ENCODE data around the gene B4GALNT4. TPM values are rescaled to one million over a fixed set of nuclear protein-coding genes. Genes with fewer than 3 reads are reported as not detected.
"Not testable (repeated sequence)": the region's sequence is repeated elsewhere in the genome, so short reads cannot be mapped to it uniquely, and the experiment has no call there.

B4GALNT4 gene
- polyA plus RNA-seq, 3 donors: 64.8 to 99.5 (median 72.8) TPM

DNA sequence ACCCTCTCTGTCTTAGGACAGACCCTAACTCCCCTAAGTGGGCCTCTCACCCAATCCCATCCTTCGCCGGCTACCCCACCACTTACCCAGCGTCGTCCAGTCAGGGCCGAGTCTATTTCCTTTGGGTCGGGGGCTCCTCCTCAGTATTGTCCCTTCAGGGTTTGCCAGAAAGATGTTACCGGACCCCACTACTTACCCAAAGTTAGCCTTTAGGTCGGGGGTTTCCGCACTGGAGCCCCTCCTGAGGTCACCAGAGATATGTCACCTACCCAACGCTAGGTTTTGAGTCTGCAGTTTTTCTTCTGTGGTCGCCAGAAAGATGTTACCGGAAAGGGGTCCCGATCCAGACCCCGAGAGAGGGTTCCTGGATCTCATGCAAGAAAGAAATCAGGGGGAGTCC lies 17.9 kb upstream of the B4GALNT4 start:
- no peak for DNase-seq (ENCODE audit: extremely low read depth in 1 of 11, low read depth in 9 of 11, low spot score in 4 of 11)

GRCh38 chr11:352456-353031 lies 16.8 kb upstream of the B4GALNT4 start:
- no peak for DNase-seq (ENCODE audit: extremely low read depth in 1 of 11, low read depth in 9 of 11, low spot score in 4 of 11)

DNA sequence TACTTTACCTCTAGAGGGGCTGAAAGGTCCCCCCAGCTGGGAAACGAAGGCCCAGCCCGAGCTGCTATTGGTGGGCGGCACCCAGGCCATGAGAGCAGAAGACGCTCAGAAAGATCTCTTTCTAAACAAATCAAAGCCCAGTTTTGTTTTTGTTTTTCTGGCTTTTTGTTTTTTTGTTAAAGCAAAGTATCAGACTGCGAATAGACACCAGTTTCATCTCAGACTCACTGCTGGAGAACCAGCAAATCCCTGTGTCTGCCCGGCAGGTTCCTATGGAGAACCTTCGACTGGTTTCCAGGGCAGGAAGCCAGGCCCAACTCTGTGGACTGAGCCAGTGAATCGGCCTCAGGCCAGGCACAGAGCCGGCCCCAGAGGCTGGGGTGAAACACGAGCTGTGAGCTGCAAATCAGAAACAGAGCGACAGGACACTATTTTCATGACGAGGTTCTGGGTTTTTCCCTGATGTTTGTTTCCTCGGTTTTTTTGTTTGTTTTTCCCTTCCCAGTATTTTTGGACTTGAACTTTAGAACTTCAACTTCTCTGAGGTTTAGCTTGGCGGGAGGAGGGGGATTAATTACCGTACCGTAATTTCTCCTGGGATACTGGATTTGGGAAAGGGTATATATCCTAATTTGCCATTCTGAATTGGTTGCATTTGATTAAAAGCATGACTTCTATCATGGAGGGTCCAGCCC lies 16.0 kb upstream of the B4GALNT4 start:
- DNase-seq (ENCODE audit: extremely low read depth in 1 of 11, low read depth in 9 of 11, low spot score in 4 of 11): peak in 5 of 11 donors; percentile 58 to 80 (median 70)

DNA sequence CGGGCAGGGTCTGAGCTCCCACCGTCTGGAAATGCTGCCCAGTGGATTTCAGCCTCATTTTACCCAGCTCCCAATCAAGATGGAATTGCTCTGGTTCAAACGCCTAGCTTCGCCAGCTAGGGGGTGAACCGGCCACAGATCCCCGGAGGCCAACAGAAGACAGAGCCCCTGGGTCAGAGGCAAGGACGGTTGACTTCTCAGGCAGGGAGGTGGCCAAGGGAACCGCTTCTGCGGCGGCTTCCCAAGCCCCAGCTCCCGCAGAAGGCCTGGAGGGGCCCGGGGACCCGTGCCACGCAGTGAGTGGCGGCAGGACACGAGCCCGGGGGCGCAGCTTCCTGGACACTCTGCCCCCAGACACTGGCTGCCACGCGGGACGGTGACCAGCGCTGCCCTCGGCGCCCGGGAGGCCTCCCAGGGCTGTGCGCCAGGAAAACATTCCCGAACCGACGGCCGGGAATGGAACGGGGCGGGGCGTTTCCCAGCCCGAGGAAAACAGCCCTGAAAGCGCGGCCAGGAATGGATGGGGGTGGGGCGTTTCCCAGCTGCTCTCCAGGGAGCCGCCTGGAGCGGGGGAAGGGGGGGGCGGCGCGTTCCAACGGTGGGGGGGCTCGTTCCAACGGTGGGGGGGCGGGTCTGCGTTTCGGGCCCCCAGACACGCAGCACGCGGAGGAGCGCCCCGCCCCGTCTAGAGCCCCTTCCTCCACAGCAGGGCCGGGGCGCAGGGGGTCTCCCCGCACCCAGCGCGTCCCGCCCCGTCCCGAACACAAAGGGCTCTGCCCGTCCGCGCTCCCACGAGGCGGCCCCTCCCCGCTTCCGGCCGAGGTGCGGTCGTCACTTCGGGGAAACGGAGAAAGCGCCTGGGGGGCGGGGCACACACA lies 13.5 kb upstream of the B4GALNT4 start:
- DNase-seq (ENCODE audit: extremely low read depth in 1 of 11, low read depth in 9 of 11, low spot score in 4 of 11): peak; percentile 79 to 93 (median 89)

- no peak for DNase-seq (ENCODE audit: extremely low read depth in 1 of 11, low read depth in 9 of 11, low spot score in 4 of 11)
These were observed 12.7 kb upstream of the B4GALNT4 start for GRCh38 chr11:356610-357009.

GRCh38 chr11:357582-357981 lies 11.7 kb upstream of the B4GALNT4 start:
- DNase-seq (ENCODE audit: extremely low read depth in 1 of 11, low read depth in 9 of 11, low spot score in 4 of 11): no peak

GRCh38 chr11:358129-358800 lies 11.0 kb upstream of the B4GALNT4 start:
- no peak for DNase-seq (ENCODE audit: extremely low read depth in 1 of 11, low read depth in 9 of 11, low spot score in 4 of 11)

DNA sequence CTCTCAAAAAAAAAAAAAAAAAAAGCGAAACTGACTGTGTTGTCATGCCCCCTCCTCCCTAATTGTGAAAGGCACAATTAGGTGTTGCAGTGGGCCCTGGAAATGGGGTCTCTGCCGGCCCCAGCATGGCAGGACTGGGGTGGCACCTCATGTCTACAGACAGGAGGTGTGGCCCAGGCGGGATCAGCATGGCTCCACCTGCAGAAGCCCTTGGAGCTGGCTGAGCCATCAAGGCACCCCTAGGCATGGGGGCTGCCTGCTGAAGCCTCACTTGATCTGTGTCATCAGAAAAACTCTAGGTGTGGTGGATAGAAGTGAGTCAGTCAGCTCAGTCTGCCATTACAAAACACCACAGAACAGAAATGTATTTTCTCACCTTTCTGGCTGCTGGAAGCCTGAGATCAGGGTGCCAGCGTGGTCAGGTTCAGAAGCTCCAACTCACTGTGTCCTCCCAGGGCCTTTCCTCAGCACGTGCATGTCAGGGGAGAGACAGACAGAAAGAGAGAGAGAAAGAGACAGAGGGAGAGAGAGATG lies 10.1 kb upstream of the B4GALNT4 start:
- DNase-seq (ENCODE audit: extremely low read depth in 1 of 11, low read depth in 9 of 11, low spot score in 4 of 11): no peak

DNA sequence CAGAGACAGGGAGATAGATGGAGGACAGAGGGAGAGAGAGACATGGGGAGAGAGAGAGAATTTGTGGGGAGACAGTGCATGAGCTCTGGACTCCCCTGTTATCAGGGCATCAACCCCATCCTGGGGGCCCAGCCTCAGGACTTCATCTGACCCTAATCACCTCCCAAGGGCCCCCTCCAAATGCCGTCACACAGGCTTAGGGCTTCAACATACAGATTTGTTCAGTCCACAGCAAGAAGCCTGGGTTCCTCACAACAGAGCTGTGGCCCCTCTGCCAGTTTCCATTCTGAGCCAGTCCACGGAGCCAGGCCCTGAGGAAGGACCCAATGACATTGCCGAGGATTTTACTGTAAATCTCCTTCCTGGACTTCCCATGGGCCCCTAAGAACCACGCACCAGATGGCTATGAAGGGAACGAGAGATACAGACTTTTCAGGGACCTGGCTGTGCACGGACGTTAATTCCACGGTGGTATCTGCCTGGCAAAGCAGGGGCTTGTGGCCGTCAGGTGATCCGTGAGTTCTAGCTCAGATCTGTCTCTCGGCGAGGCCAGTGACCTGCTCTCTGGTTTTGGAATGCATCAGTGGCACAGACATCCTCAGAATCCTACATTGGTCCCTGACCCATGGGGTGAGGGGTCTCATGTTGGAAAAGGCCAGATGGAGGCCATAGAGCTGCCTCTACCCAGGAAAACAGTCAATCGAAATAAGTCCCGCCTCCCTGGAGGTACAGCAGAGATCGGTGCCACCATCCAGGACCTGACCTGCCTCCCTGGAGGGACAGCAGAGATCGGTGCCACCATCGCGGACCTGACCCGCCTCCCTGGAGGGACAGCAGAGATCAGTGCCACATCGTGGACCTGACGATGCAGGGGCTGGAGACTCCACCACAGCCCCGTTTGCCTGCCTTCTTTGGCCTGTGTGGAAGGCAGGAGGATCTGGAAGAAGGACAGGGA lies 8.7 kb upstream of the B4GALNT4 start:
- no peak for DNase-seq (ENCODE audit: extremely low read depth in 1 of 11, low read depth in 9 of 11, low spot score in 4 of 11)

GRCh38 chr11:362642-363442 lies 6.5 kb upstream of the B4GALNT4 start:
- DNase-seq (ENCODE audit: extremely low read depth in 1 of 11, low read depth in 9 of 11, low spot score in 4 of 11): no peak

DNA sequence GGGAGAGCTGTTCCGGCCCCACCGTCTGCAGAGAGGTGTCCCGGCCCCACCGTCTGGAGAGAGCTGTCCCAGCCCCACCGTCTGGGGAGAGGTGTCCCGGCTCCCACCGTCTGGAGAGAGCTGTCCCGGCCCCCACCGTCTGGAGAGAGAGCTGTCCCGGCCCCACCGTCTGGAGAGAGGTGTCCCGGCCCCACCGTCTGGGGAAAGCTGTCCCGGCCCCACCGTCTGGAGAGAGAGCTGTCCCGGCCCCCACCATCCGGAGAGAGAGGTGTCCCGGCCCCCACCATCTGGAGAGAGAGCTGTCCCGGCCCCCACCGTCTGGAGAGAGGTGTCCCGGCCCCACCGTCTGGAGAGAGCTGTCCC lies 5.9 kb upstream of the B4GALNT4 start:
- not testable (repeated sequence) for DNase-seq (ENCODE audit: extremely low read depth in 1 of 11, low read depth in 9 of 11, low spot score in 4 of 11)

- no peak for DNase-seq (ENCODE audit: extremely low read depth in 1 of 11, low read depth in 9 of 11, low spot score in 4 of 11)
These were observed 5.1 kb upstream of the B4GALNT4 start for GRCh38 chr11:363948-364761.

- no peak for DNase-seq (ENCODE audit: extremely low read depth in 1 of 11, low read depth in 9 of 11, low spot score in 4 of 11)
These were observed 4.1 kb upstream of the B4GALNT4 start for GRCh38 chr11:364991-365725.

DNA sequence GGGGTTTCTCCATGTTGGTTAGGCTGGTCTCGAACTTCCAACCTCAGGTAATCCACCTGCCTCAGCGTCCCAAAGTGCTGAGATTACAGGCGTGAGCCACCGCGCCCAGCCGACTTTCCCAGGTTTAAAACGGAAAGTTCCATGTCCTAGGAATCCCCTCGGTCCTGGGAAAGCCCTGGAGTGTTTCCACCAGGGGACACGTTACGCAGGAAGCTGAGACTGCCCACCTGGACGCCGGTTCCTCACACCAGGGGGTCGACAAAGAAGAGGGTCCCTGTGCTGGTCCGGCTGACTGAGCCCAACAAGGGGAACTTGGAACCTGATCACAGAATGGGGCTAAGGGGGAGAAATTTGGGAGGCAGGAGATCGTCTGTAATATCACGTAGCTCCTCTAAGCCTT lies 3.5 kb upstream of the B4GALNT4 start:
- DNase-seq (ENCODE audit: extremely low read depth in 1 of 11, low read depth in 9 of 11, low spot score in 4 of 11): no peak

GRCh38 chr11:367956-368413 lies 1.3 kb upstream of the B4GALNT4 start:
- DNase-seq (ENCODE audit: extremely low read depth in 1 of 11, low read depth in 9 of 11, low spot score in 4 of 11): no peak
